Calu3 (cell line): ENCODE data around the gene VPS39. TPM values are rescaled to one million over a fixed set of nuclear protein-coding genes. Genes with fewer than 3 reads are reported as not detected.

Experiments used
- BruUV-seq: library from RNA; stranded (reverse); fragments of 400-500 nt; replicated peaks from 2 replicates; lab custom pipeline; 2021; lab: Mats Ljungman, UMichigan
- CTCF ChIA-PET: fragments of 300-600 bp; sonication (Branson Sonifier 250); formaldehyde crosslinking; loops from one replicate; lab custom pipeline; 2022; ENCODE audit warnings: antibody characterized with exemption; lab: Charles Lee
- DNase-seq: peaks from one replicate; pipeline ENCODE4 v3.0.0; 2022
- H3K27ac Mint-ChIP-seq: one replicate; pipeline ENCODE4 v1.8.0; 2022; ENCODE audit warnings: mixed read lengths; ENCODE audit not compliant: unreplicated experiment
- H3K27me3 Mint-ChIP-seq: one replicate; pipeline ENCODE4 v1.8.0; 2022; ENCODE audit warnings: mixed read lengths; ENCODE audit not compliant: unreplicated experiment
- H3K36me3 Mint-ChIP-seq: one replicate; pipeline ENCODE4 v1.8.0; 2022; ENCODE audit warnings: mild to moderate bottlenecking, moderate library complexity, mixed read lengths; ENCODE audit not compliant: insufficient read depth, unreplicated experiment
- H3K4me1 Mint-ChIP-seq: one replicate; pipeline ENCODE4 v1.8.0; 2022; ENCODE audit warnings: mild to moderate bottlenecking, low read depth, mixed read lengths; ENCODE audit not compliant: unreplicated experiment
- H3K4me3 Mint-ChIP-seq: one replicate; pipeline ENCODE4 v1.8.0; 2022; ENCODE audit warnings: mild to moderate bottlenecking, low read depth, moderate library complexity, mixed read lengths; ENCODE audit not compliant: unreplicated experiment
- H3K9me3 Mint-ChIP-seq: one replicate; pipeline ENCODE4 v1.8.0; 2022; ENCODE audit warnings: low read depth, mixed read lengths; ENCODE audit not compliant: unreplicated experiment
- intact Hi-C: fragments of 100-400 bp; cut with micrococcal nuclease; formaldehyde crosslinking; loops from one replicate; pipeline ENCODE4 v1.10.0; 2022; ENCODE audit not compliant: unreplicated experiment
- total RNA-seq: library from RNA; stranded (reverse); gene quantifications from 2 replicates; pipeline ENCODE4 v1.2.3, GENCODE V29; 2022
- TF ChIP-seq, protein P1 (sequence below): fragments of 200-600 bp; IDR thresholded peaks from one replicate; pipeline ENCODE4 v1.8.0; 2022; ENCODE audit warnings: antibody characterized with exemption; ENCODE audit not compliant: unreplicated experiment

Gene VPS39
- total RNA-seq, 1 experiment from 2014 or later = 34.6 TPM

DNA sequence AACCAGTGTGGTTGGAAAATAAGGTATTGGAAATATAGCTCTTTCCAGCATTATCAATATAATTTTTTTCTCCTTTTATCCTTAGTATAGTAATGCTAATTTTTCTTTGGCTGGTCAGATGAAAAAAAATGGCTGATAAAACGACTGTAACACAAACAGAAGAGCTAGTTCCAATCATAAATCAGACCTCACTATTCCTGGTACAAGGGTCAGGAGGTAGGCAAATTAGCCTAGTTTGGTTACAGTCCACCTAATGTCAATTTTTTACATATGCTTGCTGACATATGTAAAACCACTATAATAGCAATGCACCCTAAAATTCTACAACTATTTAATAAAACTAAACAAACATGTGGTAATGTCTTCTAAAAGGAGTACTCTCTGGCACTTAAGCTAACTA lies 19.9 kb upstream of the VPS39 start:
- Mint-ChIP-seq H3K36me3 (peaks cover 5% of the 10 kb centered on the region), H3K4me1 (no peaks in the 10 kb centered on the region), H3K4me3 (no peak overlapping the region), H3K27ac (no peak overlapping the region), H3K27me3 (no peaks in the 10 kb centered on the region), H3K9me3 (no peaks in the 10 kb centered on the region)
- TF ChIP-seq, protein P1, sequence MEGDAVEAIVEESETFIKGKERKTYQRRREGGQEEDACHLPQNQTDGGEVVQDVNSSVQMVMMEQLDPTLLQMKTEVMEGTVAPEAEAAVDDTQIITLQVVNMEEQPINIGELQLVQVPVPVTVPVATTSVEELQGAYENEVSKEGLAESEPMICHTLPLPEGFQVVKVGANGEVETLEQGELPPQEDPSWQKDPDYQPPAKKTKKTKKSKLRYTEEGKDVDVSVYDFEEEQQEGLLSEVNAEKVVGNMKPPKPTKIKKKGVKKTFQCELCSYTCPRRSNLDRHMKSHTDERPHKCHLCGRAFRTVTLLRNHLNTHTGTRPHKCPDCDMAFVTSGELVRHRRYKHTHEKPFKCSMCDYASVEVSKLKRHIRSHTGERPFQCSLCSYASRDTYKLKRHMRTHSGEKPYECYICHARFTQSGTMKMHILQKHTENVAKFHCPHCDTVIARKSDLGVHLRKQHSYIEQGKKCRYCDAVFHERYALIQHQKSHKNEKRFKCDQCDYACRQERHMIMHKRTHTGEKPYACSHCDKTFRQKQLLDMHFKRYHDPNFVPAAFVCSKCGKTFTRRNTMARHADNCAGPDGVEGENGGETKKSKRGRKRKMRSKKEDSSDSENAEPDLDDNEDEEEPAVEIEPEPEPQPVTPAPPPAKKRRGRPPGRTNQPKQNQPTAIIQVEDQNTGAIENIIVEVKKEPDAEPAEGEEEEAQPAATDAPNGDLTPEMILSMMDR = no peak
- BruUV-seq = no TSS peak
- intact Hi-C loops = no loop called here
- DNase-seq = no peak
- CTCF ChIA-PET = no interaction called here

DNA sequence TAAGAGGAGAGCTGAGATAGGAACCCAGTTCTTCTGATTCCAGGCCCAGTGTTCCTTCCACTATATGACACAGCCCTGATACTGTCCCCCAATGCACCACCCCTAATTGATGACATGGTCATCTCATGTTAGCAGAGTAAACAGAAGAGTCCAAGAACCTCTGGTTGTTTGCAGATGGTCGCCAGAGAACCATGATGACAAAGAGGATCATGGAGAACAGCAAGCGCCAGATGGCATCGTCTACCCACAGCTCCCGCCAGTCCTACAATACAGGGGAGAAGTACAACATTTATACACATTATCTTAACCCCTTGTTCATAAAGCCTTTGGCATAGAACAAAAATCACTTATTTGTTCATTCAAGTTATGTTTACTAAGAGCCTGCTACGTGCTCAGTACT lies 18.5 kb upstream of the VPS39 start:
- Mint-ChIP-seq H3K4me1 (no peaks in the 10 kb centered on the region), H3K36me3 (peaks cover 5% of the 10 kb centered on the region), H3K27me3 (no peaks in the 10 kb centered on the region), H3K27ac (no peak overlapping the region), H3K9me3 (no peaks in the 10 kb centered on the region), H3K4me3 (no peak overlapping the region)
- intact Hi-C loops = no loop called here
- DNase-seq = no peak
- TF ChIP-seq, protein P1 = no peak
- BruUV-seq = no TSS peak
- CTCF ChIA-PET = no interaction called here

DNA sequence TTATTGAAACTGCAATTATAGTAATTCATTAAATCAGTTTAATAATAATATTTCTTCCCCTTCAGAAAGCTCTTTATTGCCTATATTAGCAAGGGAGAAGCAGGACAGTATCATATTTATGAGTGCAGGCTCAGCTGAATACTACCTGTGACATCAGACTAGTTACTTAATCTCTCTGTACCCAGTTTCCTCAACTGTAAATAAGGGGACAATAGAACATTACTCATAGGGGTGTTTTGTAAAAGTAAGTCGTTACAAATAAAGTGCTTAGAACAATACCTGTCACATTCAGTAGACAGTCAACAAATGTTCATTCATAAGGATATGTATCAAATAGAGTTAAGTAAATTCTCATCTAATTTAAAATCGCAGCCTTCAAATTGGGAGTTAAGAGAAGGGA lies 12.1 kb upstream of the VPS39 start:
- no peak overlapping the region for H3K4me3 Mint-ChIP-seq
- CTCF ChIA-PET = no interaction called here

DNA sequence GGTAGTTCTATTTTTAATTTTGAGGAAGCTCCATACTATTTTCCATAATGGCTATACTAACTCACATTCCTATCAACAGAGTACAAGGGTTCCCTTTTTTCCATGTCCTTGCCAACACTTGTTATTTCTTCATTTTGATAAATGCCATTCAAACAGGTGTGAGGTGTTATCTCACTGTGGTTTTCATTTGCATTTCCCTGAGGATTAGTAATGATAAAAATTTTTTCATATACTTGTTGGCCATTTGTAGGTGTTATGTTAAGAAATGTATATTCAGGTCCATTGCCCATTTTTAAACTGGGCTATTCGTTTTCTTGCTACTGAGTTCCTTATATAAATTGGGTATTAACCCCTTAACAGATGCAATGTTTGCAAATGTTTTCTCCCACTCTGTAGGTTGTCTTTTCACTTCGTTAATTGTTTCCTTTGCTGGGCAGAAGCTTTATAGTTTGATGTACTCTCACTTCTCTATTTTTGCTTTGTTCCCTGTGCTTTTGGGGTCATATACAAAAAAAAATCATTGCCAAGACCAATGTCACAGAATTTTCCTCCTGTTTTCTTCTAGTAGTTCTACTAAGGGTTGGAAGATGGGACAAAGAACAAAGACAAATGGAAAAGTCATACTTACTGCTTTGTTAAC lies 11.0 kb upstream of the VPS39 start:
- CTCF ChIA-PET = no interaction called here
- intact Hi-C loops = no loop called here
- H3K9me3 Mint-ChIP-seq = no peaks in the 10 kb centered on the region
- no peaks in the 10 kb centered on the region for H3K36me3 Mint-ChIP-seq
- DNase-seq = no peak
- H3K4me1 Mint-ChIP-seq = no peaks in the 10 kb centered on the region
- no peak overlapping the region for H3K4me3 Mint-ChIP-seq
- H3K27ac Mint-ChIP-seq = no peak overlapping the region
- no TSS peak for BruUV-seq
- TF ChIP-seq, protein P1 = no peak
- H3K27me3 Mint-ChIP-seq = no peaks in the 10 kb centered on the region

More for the DNA sequence above, 12.1 kb upstream of the VPS39 start:
- H3K36me3 Mint-ChIP-seq = peaks cover 5% of the 10 kb centered on the region
- H3K9me3 Mint-ChIP-seq = no peaks in the 10 kb centered on the region
- TF ChIP-seq, protein P1 = no peak
- intact Hi-C loops = no loop called here
- no TSS peak for BruUV-seq
- no peaks in the 10 kb centered on the region for H3K4me1 Mint-ChIP-seq
- no peak overlapping the region for H3K27ac Mint-ChIP-seq
- no peak for DNase-seq
- H3K27me3 Mint-ChIP-seq = no peaks in the 10 kb centered on the region
